Left renal pelvis (tissue), 4 donors: ENCODE data around the gene ANK3. TPM values are rescaled to one million over a fixed set of nuclear protein-coding genes. Genes with fewer than 3 reads are reported as not detected.

Experiments
- DNase-seq, 4 donors: peaks; one replicate each; pipeline ENCODE4 v3.0.0-alpha.2; 2013; ENCODE audit warnings: low read depth in 4 of 4, low spot score in 3 of 4
- polyA plus RNA-seq, 4 donors: library from polyadenylated mRNA; unstranded; fragments of 120-200 nt; gene quantifications; one replicate each; pipeline ENCODE4 v1.2.1, GENCODE V29; 2013; ENCODE audit not compliant: insufficient read length in 4 of 4

Gene ANK3
- polyA plus RNA-seq, 4 donors, result 36.8 to 150 (median 136) TPM

DNA sequence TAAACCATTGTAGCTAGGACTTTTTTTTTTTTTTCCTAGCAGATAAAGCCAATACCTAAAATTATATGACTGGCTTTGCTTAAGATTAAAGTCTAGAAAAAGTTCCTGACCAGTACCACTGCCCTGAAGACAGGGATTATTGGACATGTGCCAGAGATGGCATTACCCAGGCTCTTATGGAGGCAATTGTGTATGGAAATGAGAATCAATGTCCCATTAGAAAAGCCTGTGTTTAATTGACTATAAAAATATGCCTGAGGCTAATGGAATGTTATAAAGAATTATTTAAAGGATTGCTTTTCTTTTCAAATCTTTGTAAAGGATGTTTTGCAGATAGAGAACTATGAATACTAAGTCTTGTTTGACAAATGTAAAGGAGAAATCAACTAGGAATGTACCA lies 196.7 kb downstream of the ANK3 start:
- no peak for DNase-seq

DNA sequence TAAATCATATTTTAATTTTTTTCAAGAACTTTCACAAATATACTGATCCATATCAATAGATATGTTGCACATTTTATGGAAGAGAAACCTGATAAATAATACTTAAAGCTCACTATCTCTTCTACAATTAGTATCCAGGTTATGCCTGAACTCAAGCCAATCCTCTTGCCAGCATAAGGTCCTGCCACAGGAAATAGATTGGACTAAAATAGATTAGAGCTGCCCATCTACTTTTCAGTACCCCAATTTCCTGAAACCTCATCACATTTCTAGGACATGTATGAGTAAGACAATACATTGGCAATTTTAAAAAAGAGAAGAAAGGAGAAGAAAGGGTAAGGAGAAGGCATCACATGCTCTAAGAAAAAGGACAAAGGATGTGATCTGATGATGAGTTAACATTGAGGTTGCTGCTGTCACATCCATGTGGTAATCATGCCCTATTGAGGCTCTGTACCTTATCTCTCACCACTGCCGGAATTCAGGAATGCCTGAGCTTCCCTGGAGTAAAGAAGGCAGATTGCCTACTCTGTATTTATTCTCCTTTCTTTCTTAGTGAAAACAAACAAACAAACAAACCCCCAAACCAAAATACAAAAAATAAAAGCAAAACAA lies 199.7 kb downstream of the ANK3 start:
- no peak for DNase-seq

DNA sequence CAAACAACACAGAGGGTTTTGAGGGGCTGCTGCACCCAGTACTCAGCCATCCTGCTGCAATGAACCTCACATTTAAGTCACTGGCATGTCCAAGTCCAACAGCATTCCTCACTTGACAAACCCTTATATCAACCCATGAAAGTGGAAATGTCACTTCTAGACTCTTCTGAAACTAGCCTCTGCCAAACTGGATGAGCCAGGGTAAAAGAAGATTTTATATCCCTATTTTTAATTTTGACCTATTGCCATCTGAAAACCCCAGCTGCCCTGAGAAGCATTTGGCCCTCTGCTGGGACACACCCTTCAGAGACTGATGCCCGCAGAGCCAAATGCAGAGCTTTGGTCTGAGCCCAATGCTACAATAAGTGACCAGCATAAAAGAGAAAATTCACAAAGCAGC lies 201.1 kb downstream of the ANK3 start:
- no peak for DNase-seq

DNA sequence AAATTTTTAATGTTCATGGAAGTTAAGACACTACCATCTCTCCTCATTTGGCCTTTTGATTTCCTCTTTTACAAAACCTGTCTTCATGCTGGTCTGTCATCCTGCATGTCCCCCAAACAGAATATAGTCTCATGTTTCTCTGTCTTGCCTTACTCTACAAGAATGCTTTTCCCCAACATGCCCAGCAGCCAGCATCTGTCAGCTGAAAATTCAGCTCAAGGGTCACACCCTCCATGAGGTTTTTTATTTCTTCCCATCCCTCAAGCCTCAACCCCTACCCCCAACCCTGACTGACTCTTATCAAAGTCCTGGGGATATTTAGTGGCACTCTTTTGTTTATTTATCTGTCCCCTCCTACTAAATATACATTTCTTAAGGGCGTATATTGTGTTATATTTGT lies 202.0 kb downstream of the ANK3 start:
- no peak for DNase-seq

DNA sequence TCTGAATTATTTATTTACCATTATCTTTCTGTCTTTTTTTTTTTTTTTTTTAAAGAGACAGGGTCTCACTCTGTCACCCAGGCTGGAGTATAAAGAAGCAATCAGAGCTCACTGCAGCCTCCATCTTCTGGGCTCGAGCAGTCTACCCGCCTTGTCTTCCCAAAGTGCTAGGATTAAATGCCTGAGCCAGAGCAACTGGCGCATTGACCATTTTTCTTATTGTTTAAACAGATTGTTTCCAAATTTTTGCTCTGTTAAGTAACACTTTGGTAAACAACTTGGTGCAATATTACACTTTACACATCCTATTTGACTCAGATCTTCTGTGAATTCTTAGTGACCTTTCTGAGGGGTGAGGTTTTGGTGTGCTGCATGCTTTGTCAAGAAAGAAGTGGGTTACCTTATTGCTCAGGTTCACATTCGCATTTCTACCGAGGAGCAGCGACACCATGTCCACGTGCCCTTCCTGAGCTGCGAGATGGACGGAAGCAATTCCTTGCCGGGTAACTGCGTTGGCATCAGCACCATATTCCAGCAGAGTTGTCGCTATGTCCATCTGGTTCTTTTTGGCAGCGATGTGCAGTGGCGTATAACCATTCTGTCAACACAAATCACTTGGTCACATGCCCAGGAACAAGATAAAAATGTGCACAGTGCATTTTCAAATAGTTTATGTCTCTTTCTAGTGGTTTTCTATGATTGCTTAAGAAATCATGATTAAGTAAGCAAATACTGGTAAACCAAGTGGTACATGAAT lies 203.2 kb downstream of the ANK3 start:
- no peak for DNase-seq

DNA sequence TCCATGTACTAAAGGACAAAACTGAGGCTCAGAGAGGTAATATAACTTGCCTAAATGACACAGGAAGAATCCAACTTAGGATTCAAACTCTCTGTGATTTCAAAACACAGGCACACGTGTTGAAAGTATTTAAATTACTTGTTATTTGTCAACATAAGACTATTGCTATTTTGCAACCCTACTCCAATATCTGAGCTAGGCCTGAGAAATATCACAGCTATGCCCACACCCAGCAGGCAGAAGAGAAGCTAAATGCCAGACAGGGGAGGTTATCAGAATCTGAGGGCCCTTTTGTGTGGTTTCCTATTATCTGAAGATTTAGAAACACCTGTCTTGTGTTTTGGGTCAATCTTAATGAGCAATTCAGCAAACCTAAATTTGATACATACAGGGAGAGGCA lies 204.3 kb downstream of the ANK3 start:
- DNase-seq, result no peak

DNA sequence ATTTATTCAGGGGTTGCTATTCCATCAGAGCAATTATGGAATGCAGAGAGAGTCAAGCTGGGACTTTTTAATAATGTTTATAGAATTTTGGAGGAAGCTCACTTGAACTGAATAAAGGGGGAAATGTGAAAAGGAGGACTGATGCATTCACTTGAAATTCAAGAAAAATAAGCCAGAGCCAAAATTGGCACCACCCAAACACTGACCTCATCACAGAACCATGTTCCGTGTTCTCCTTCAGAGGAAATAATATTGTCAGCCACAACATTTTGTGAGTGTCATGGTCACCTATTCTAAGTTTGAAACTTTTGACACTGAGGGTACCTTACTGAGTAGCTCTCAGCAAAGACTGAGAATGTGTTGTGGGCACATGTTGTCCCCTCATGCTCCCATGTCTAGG lies 207.0 kb downstream of the ANK3 start:
- no peak for DNase-seq

DNA sequence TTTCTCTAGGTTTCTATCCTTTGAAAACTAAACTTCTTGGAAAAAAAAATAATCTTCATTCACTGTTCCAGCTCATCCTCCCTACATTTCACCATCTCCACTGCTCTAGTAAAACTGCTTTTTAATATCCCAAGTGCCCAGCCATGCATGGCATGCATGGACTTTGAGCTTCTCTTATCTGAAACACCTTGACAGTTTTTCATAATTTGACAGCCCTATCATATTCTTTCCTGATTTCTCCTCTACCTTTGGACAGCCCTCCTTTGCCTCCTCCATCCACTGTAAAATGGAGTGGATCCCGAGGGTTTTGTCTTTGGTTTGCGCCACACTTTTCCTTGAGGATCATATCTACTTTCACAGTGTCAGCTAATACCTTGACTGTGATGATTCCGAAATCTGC lies 212.8 kb downstream of the ANK3 start:
- no peak for DNase-seq

DNA sequence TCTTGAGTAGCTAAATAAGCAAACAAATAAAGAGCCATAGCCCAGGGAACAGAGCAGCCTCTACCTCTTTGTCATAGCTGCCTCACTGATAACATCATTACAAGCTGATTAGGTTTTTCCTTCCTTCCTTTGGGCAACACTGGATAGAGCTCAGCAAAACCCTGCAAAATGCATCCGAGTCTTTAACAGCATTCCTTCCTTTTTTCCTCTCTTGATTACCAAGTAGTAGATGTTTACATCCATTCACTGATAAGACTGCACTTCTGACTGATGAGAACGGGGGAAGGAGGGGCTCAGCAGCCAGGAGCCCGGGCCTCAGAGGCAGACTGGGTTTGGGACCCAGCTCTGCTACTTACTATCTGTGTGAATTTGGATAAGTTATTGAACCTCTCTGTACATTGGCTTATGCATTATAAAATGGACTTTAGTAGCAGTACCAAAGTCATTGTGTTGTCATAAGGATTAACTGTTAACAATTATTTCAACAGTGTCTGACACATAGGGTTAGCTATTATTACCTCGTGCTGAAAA lies 214.2 kb downstream of the ANK3 start:
- DNase-seq, result no peak

DNA sequence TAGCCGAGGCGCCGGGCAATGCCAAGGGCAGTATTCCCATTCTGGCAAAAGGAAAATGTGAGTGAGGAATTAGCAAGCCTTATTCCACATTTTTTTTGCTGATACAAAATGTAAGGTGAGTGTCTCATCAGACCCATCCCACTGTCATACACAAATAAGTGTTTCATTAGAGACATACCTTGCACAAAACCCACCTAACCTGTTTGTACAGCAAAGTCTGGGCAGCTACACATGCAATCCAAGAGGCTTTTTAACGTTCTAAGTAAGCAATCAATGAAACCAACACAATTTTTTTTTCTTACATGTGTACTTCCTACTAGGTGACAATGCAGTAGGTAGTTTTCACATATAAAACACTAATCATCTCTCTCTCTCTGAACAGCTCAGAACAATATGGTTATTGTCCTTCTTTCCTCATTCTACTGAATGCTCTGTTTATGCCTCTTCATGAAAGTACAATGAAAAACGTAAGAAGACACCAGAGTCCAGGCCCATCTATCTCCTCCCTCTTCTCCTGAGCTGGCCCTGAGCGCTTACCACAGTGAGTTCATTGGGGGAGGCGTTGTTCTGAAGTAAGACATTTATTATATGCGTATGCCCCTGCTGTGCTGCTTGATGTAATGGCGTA lies 217.2 kb downstream of the ANK3 start:
- DNase-seq, result no peak

DNA sequence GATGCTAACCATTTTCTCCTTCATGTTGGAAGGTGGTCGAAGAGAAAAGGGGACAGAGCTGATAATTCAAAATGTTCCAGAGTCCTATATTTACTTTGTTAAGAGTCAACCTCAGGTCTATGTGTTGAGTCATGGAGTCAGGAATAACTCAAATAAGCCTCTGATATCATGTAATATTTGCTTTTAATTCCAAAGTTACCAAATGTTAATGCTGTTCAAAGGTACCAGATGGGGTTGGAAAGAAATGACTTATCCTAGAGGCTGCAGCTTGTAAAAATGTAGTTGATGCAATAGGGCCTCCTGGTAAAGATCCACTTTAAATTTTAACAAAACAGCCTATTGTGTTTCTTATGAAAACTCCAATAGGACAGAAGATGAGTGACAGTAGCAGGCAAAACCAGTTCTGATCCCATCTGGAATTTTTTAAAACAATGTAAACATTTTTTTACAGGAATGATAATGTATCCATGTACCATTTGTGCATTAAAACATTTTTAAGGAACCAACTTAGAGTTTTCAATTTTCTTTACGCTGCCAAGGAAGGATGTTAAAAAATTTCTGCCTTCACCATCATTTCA lies 218.2 kb downstream of the ANK3 start:
- DNase-seq, result no peak

DNA sequence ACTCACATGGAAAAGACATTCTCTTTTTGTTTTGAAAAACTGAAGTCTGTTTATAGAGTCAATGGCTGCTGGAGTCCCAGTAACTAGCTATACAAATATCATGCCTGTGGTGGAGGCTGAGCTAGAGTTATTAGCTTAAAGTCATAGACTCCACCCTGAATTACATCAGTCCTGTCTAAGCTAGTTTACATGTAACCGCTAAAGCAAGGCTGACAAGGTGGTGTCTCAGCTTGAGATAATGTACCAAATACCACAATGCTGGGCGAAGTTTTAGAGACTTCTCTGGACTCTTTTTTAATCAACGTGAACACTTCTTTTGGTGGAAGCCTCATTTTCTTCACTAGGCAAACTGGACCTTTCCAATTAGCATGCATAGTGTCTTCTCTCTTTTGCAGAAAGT lies 219.4 kb downstream of the ANK3 start:
- no peak for DNase-seq

DNA sequence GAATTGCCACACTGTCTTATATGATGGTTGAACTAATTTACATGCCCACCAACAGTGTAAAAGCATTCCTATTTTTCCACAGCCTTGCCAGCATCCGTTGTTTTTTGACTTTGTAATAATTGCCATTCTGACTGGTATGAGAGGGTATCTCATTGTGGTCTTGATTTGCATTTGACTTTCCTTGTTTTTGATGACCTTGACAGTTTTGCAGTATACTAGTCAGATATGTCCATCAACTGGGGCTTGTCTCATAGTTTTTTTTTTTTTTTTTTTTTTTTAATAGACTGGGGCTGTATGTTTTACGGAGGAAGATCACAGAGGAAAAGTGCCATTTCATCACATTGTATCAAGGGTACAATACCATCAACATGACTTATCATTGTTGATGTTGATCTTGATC lies 220.6 kb downstream of the ANK3 start:
- DNase-seq, result no peak

DNA sequence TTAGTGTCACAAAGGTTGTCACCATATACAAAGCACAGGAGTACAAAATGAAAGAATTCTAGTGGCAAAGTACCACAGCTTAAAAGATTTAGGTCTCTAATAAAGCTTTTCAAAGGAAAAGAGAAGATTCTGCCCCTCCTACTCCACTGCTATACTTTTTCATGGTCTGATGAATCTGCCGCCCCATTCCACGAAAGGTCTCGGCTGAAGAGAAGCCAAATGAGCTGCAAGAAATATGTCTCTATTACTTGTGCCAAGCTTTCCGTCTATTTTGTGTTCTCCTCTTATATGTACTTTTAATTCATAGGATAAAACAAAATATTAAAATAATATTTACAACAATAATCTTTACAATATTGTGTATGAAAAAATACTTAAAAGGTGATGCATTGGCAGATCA lies 222.6 kb downstream of the ANK3 start:
- DNase-seq, result no peak

DNA sequence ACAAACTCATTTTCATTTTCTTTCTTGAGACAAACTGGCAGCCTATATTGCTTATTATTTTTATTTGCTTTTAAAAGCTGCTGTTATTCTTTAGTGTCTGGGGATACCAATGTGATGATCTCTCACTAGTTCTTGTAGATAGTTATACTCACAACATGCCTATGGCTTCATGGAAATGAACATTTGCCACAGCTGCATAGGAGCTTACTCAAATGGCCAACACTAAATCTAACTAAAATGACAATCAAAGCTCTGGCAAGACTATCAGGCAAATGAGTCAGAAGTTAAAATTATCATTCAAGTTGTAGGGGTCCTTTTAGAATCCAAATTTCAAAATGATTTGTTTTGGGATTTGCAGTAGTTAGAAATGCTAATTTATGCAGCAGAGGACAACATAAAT lies 225.9 kb downstream of the ANK3 start:
- DNase-seq, result no peak

DNA sequence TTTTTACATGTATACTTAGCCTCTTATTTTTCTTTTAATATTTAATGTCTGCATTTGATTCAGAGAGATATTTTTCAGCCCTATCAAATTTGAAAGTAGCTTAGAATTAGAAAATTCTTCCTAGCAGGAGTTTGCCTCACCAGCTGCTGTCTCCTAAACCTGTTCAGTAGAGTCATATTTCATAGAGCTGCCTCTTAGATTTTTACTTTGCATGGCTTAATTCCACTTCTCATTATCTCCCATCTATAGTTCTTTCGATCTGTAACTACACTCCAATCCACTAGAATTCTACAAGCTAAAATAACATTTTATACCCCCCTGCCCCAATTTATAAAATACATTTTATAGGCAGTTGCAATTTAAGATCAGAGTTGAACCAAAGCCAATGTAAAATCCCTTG lies 227.0 kb downstream of the ANK3 start:
- DNase-seq, result no peak

DNA sequence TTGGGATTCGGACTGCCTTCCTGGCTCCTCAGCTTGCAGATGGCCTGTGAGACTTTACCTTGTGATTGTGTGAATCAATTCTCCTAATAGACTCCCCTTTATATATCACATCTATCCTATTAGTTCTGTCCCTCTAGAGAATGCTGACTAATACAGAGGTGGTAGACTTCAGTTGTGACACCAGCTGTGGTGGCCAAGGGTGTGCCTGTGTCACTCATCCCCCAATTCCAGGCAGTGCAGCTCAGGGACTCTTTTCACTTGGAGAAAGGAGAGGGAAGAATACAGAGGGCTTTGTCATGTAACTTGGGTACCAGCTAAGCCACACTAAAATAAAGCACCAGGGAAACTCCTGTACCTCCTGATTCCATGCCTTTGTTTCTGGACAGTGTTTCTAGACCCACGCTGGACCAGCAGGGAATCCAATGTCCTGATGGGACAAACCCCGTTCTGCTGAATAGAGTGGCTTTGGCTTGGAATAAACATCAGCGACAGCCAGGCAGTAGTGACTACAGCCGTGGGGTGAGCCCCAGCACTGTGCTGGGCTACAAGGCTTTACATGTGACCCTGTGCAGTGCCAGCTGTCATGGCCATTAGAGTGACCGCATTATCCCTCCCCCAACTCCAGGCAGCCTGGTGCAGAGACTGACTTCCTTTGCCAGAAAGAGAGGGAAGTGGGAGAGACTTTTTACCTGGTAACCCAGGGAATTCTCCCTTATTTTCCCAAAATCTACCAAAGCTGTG lies 233.6 kb downstream of the ANK3 start:
- no peak for DNase-seq

DNA sequence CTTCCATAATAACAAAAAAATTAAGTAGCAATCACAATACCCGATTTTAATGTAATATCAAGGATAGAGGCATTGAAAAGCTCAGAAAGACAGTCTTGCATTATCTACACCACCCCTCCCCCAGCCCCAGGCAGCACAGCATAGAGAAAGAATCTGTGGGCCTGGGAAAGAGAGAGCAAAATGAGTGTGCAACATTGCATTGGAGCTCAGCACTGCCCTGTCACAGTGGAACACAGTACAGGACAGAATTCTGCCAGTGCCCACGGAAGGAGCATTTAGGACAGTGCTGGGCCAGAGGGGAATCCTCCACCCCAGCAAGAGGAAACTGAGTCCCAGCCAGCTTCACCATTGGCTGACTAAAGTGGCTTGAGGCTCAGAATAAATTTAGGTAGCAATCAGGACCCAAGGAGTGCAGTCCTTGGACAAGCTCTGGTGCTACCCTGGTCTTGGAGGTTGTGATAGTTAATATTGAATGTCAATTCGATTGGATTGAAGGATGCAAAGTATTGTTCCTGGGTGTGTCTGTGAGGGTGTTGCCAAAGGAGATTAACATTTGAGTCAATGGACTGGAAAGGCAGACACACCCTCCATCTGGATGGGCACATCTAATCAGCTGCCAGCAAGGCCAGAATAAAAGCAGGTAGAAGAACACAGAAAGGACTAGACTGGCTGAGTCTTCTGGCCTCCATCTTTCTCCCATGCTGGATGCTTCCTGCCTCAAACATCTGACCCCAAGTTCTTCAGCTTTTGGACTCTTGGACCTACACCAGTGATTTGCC lies 234.4 kb downstream of the ANK3 start:
- DNase-seq, result no peak

DNA sequence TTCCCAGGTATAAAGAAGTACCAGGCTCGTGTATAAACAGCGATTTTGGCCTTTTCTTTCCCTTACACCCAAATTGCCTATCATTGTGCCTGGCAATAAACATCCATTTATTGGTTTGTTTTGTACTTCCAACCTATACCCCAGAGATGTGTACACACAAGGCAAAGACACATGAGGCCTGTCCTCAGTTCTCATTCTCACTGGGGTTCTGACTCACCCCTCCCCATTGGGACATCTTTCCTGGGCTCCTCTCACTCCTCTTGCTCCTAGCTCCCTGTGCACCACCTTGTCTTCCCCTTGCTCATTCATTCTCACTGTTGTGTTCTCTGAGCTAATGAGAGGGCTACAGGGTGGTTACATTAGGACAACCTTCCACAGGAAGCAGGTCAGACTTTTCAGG lies 240.7 kb downstream of the ANK3 start:
- DNase-seq, result no peak

DNA sequence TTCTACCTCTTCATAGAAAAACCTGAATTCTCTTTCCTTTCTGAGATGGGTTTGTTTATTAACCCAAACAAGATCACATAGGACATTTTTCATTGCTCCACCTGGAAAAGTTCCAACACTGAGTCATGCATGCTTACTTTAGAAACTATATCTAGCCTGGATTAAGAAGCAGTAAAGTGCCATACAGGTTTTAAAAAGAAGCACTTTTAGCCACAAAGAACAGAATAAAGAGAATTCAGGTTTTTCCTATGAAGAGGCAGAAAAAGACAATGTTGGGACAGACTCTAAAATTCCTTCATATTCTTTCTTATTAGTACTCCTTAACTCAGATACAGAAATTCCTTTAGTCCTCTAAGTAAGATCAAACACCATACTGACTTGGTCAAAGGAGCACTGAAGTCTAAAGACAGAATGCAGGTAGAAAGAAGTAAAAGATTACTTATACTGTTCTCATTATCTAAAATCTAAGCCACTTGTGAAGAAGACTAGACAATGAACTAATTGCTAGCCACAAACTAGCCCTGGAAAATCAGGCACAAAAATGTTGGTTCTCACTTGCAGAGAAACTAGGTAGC lies 241.3 kb downstream of the ANK3 start:
- peak in 1 of 4 donors; percentile 61 for DNase-seq
